ENCODE measurements around the gene LRRC15.

DNA sequence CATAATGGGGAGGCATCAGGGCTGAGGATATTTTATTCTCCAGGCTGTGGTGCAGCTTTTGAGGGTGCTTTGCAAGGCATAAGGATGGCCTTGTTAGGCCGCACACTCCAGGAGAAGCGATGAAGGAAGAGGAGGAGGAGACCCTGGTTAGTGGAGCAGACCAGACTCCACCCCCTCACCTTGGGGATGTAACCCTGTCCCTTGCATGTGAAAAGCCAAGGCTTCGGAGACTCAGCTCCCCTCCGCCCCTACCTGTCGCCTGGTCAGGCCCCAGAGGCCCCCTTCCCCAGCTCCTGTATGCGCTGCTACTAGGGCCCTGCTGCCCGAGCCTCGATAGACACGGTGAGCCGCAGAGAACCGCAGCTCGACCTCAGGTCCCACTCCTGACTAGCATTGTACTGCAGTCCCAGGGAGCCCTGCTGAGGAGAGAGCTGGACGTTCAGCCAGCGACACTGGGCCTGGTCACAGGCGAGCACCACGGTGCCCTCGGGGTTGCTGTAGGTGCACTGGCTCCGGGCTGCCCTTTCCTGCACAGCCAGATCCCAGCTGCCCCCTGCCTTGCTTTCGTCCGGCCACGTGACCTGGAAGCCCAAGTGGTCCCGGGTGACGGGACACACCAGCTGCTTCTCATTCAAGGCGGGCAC lies 28.7 kb downstream of the LRRC15 start:
- no peak for TF ChIP-seq CTCF (IDR thresholded peaks at IDR 0.05)
- TF ChIP-seq TCF7L2 (IDR thresholded peaks at IDR 0.05; ENCODE audit: low read depth, low read length), result no peak
- no peak for TF ChIP-seq POLR2AphosphoS5 (IDR thresholded peaks at IDR 0.05; ENCODE audit: low read depth, low read length)
- no peak for TF ChIP-seq REST (IDR thresholded peaks at IDR 0.05; ENCODE audit: insufficient read depth in 1 of 2, low read depth in 2 of 2, low read length in 1 of 2)
